ENCODE data around the gene ZNF620.
"Not testable (repeated sequence)": the region's sequence is repeated elsewhere in the genome, so short reads cannot be mapped to it uniquely, and the experiment has no call there.

ZNF620 gene

GRCh38 chr3:40497288-40497687 lies 8.6 kb upstream of the ZNF620 start:
- Histone ChIP-seq H3K4me3 (no peak overlapping the region), H3K27ac (no peak overlapping the region)

- H3K27ac ChIP-seq: no peak overlapping the region
- H3K4me3 ChIP-seq: no peak overlapping the region
Observed at GRCh38 chr3:40499952-40500351, 5.9 kb upstream of the ZNF620 start.

GRCh38 chr3:40502034-40502433 lies 3.8 kb upstream of the ZNF620 start:
- Histone ChIP-seq H3K27ac (no peak overlapping the region), H3K4me3 (no peak overlapping the region)

GRCh38 chr3:40504636-40505430 lies 1.0 kb upstream of the ZNF620 start:
- H3K4me3 ChIP-seq: peak overlapping the region in 1 of 7 experiments; percentile 63
- peak overlapping the region in 6 of 21 experiments; percentile 33 to 72 (median 50) for H3K27ac ChIP-seq

- H3K27ac ChIP-seq: no peak overlapping the region
- H3K4me3 ChIP-seq: no peak overlapping the region
Observed at GRCh38 chr3:40511031-40511718, 5.3 kb downstream of the ZNF620 start.

- no peak overlapping the region for H3K27ac ChIP-seq
- no peak overlapping the region for H3K4me3 ChIP-seq
Observed at GRCh38 chr3:40516201-40516600, 10.4 kb downstream of the ZNF620 start.

- no peak overlapping the region for H3K27ac ChIP-seq
- no peak overlapping the region for H3K4me3 ChIP-seq
Observed at GRCh38 chr3:40518067-40518466, 12.2 kb downstream of the ZNF620 start.

- no peak overlapping the region for H3K27ac ChIP-seq
- H3K4me3 ChIP-seq: no peak overlapping the region
Observed at GRCh38 chr3:40518848-40519247, 13.0 kb downstream of the ZNF620 start.

- Histone ChIP-seq H3K27ac (no peak overlapping the region), H3K4me3 (no peak overlapping the region)
Observed at GRCh38 chr3:40521254-40521653, 15.4 kb downstream of the ZNF620 start.

- Histone ChIP-seq H3K4me3 (no peak overlapping the region), H3K27ac (peak overlapping the region in 10 of 21 experiments; percentile 81 to 98 (median 96))
Observed at GRCh38 chr3:40523781-40524180, 17.9 kb downstream of the ZNF620 start.

- H3K27ac ChIP-seq: peak overlapping the region; percentile 67 to 98 (median 94)
- peak overlapping the region; percentile 57 to 78 (median 69) for H3K4me3 ChIP-seq
Observed at GRCh38 chr3:40524222-40524567, 18.4 kb downstream of the ZNF620 start.

GRCh38 chr3:40524568-40525285 lies 18.9 kb downstream of the ZNF620 start, which contains the start of gene ZNF621:
Gene ZNF621, plus strand, starts transcription at chr3:40524960. Its CDS starts 881 bp downstream, at chr3:40525841.
- peak within 1 kb of the TSS; percentile 57 to 78 (median 69) for H3K4me3 ChIP-seq
- H3K27ac ChIP-seq: peak within 1 kb of the TSS; percentile 81 to 98 (median 94)

- Histone ChIP-seq H3K27ac (no peak overlapping the region), H3K4me3 (no peak overlapping the region)
Observed at GRCh38 chr3:40528426-40528825, 22.6 kb downstream of the ZNF620 start.

- Histone ChIP-seq H3K27ac (no peak overlapping the region), H3K4me3 (no peak overlapping the region)
Observed at GRCh38 chr3:40532252-40532651, 26.4 kb downstream of the ZNF620 start.

GRCh38 chr3:40534283-40534682 lies 28.4 kb downstream of the ZNF620 start:
- H3K27ac ChIP-seq: no peak overlapping the region

GRCh38 chr3:40546816-40547215 lies 41.0 kb downstream of the ZNF620 start:
- H3K4me3 ChIP-seq: no peak overlapping the region

More at GRCh38 chr3:40534283-40534682, 28.4 kb downstream of the ZNF620 start:
- H3K4me3 ChIP-seq: no peak overlapping the region

GRCh38 chr3:40550167-40550566 lies 44.3 kb downstream of the ZNF620 start:
- Histone ChIP-seq H3K27ac (no peak overlapping the region), H3K4me3 (no peak overlapping the region)

More at GRCh38 chr3:40546816-40547215, 41.0 kb downstream of the ZNF620 start:
- H3K27ac ChIP-seq: no peak overlapping the region

- H3K4me3 ChIP-seq: no peak overlapping the region
Observed at GRCh38 chr3:40557575-40558161, 51.8 kb downstream of the ZNF620 start.

GRCh38 chr3:40562482-40562881 lies 56.6 kb downstream of the ZNF620 start:
- not testable (repeated sequence) for H3K4me3 ChIP-seq, H3K27ac ChIP-seq

More at GRCh38 chr3:40557575-40558161, 51.8 kb downstream of the ZNF620 start:
- H3K27ac ChIP-seq: no peak overlapping the region

- not testable (repeated sequence) for H3K27ac ChIP-seq
Observed at GRCh38 chr3:40565629-40566028, 59.8 kb downstream of the ZNF620 start.

More at GRCh38 chr3:40565629-40566028, 59.8 kb downstream of the ZNF620 start:
- not testable (repeated sequence) for H3K4me3 ChIP-seq
